Neural progenitor cell (in vitro differentiated cells): ENCODE results near the gene LYG1. TPM values are rescaled to one million over a fixed set of nuclear protein-coding genes. Genes with fewer than 3 reads are reported as not detected.

Experiments used
- DNase-seq: peaks from one replicate; pipeline ENCODE4 v3.0.0-alpha.2; 2016; ENCODE audit warnings: low spot score
- H2AFZ ChIP-seq: fragments of 200-600 bp; sonication (generic); replicated peaks from 2 replicates; pipeline ENCODE4 v1.6.1; 2016; ENCODE audit warnings: antibody characterized with exemption
- H3F3A ChIP-seq: fragments of 200-600 bp; sonication (generic); 2 replicates; pipeline ENCODE4 v1.6.1; 2016; ENCODE audit warnings: antibody characterized with exemption, low read depth
- H3K27ac ChIP-seq: fragments of 200-600 bp; sonication (generic); 2 replicates; pipeline ENCODE4 v1.5.1; 2016; ENCODE audit warnings: mild to moderate bottlenecking
- H3K27me3 ChIP-seq: fragments of 200-600 bp; sonication (generic); 2 replicates; pipeline ENCODE4 v1.6.1; 2016; ENCODE audit warnings: mild to moderate bottlenecking, moderate library complexity
- H3K36me3 ChIP-seq: fragments of 200-600 bp; sonication (generic); 2 replicates; pipeline ENCODE4 v1.5.1; 2016
- H3K4me1 ChIP-seq: fragments of 200-600 bp; sonication (generic); 2 replicates; pipeline ENCODE4 v1.6.1; 2016; ENCODE audit warnings: mixed run types
- H3K4me2 ChIP-seq: fragments of 200-600 bp; sonication (generic); 2 replicates; pipeline ENCODE4 v1.6.1; 2016
- H3K4me3 ChIP-seq: fragments of 200-600 bp; sonication (generic); 2 replicates; pipeline ENCODE4 v1.5.1; 2016
- H3K79me2 ChIP-seq: fragments of 200-600 bp; sonication (generic); 2 replicates; pipeline ENCODE4 v1.6.1; 2016; ENCODE audit warnings: low read depth
- H3K9ac ChIP-seq: fragments of 200-600 bp; sonication (generic); 2 replicates; pipeline ENCODE4 v1.6.1; 2016
- H3K9me3 ChIP-seq: fragments of 200-600 bp; sonication (generic); 2 replicates; pipeline ENCODE4 v1.5.1; 2016; ENCODE audit warnings: low read depth
- H4K20me1 ChIP-seq: fragments of 200-600 bp; sonication (generic); 2 replicates; pipeline ENCODE4 v1.6.1; 2016; ENCODE audit warnings: low read depth
- H3K27ac Mint-ChIP-seq: 3 replicates; pipeline ENCODE4 v1.8.0; 2021; ENCODE audit warnings: mixed read lengths
- H3K27me3 Mint-ChIP-seq: 2 replicates; pipeline ENCODE4 v1.8.0; 2022; ENCODE audit warnings: low read depth, mild to moderate bottlenecking, inconsistent platforms, moderate library complexity, mixed read lengths; ENCODE audit not compliant: insufficient read depth
- H3K36me3 Mint-ChIP-seq: 3 replicates; pipeline ENCODE4 v1.8.0; 2021; ENCODE audit warnings: mixed read lengths
- H3K4me1 Mint-ChIP-seq: 3 replicates; pipeline ENCODE4 v1.8.0; 2021; ENCODE audit warnings: mixed read lengths
- H3K4me3 Mint-ChIP-seq: 3 replicates; pipeline ENCODE4 v1.8.0; 2021; ENCODE audit warnings: mild to moderate bottlenecking, moderate library complexity, mixed read lengths
- H3K9me3 Mint-ChIP-seq: 3 replicates; pipeline ENCODE4 v1.8.0; 2020; ENCODE audit warnings: mixed read lengths
- EZH2 ChIP-seq: fragments of 200-600 bp; sonication (generic); IDR thresholded peaks from 2 replicates; pipeline ENCODE4 v1.6.1; 2017; ENCODE audit warnings: antibody characterized with exemption, mild to moderate bottlenecking, moderate library complexity
- EZH2phosphoT487 ChIP-seq: fragments of 200-600 bp; sonication (generic); IDR thresholded peaks from 2 replicates; pipeline ENCODE4 v1.6.1; 2017; ENCODE audit warnings: antibody characterized with exemption
- total RNA-seq: library from RNA; depleted of rRNA; stranded (reverse); fragments of >200 nt; gene quantifications from 2 replicates; pipeline ENCODE4 v1.2.3, GENCODE V29; 2015; ENCODE audit warnings: low replicate concordance
- TF ChIP-seq, protein P1 (sequence below): fragments of 200-600 bp; sonication (generic); IDR thresholded peaks from 2 replicates; pipeline ENCODE4 v1.5.1; 2017; ENCODE audit warnings: antibody characterized with exemption, mild to moderate bottlenecking

Gene LYG1
- total RNA-seq, 1 donor from 2014 or later = 2.1 TPM

DNA sequence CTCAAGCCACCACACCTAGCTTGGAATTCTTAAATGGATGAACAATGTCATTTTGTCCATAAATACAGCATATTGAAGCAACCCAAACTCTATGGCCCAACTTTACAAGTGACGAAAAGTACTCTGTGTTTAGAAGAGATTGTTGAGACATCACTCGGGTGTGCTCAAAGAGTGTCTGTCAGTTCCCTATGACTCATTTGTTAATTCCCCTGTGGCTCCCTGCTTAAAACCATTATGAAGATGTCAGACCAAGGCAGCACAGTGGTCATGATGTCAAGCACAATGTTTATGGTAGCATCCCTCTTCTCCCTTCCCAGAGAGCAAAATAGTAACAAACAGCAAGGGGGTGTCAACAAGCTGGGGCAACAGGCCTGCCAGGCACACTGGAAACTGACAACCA lies 3.0 kb downstream of the LYG1 start:
- Histone ChIP-seq H3K4me2 (no peak overlapping the region), H2AFZ (no peak overlapping the region), H4K20me1 (no peaks in the 10 kb centered on the region), H3K36me3 (no peaks in the 10 kb centered on the region), H3F3A (no peaks in the 10 kb centered on the region), H3K79me2 (no peaks in the 10 kb centered on the region), H3K4me3 (no peak overlapping the region), H3K27ac (no peak overlapping the region), H3K9ac (no peak overlapping the region), H3K9me3 (no peaks in the 10 kb centered on the region), H3K4me1 (no peaks in the 10 kb centered on the region), H3K27me3 (no peaks in the 10 kb centered on the region)
- Mint-ChIP-seq H3K27ac (no peak overlapping the region), H3K4me3 (no peak overlapping the region), H3K27me3 (peaks cover 2% of the 10 kb centered on the region), H3K9me3 (no peaks in the 10 kb centered on the region), H3K36me3 (peaks cover 2% of the 10 kb centered on the region), H3K4me1 (no peaks in the 10 kb centered on the region)
- no peak for DNase-seq
- TF ChIP-seq EZH2phosphoT487 (no peak), EZH2 (no peak)
- TF ChIP-seq, protein P1, sequence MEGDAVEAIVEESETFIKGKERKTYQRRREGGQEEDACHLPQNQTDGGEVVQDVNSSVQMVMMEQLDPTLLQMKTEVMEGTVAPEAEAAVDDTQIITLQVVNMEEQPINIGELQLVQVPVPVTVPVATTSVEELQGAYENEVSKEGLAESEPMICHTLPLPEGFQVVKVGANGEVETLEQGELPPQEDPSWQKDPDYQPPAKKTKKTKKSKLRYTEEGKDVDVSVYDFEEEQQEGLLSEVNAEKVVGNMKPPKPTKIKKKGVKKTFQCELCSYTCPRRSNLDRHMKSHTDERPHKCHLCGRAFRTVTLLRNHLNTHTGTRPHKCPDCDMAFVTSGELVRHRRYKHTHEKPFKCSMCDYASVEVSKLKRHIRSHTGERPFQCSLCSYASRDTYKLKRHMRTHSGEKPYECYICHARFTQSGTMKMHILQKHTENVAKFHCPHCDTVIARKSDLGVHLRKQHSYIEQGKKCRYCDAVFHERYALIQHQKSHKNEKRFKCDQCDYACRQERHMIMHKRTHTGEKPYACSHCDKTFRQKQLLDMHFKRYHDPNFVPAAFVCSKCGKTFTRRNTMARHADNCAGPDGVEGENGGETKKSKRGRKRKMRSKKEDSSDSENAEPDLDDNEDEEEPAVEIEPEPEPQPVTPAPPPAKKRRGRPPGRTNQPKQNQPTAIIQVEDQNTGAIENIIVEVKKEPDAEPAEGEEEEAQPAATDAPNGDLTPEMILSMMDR = no peak

DNA sequence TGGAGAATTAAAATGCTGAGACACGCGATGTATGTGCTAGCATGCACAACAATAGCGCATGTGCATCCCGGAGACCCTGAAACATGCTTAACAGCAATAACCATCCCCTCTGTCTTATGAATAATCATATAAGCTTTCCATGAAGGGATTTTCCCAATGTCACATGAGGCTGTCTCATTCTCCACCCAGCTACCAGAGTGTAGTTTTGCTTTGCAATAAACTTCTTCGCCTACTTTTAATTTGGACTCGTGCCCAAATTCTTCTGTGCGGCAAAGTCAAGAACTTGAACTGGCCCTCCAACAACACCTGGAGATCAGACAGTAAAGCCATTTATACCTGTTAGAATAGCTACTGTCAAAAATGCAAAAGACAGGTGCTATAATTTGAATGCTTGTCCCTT lies 15.5 kb downstream of the LYG1 start:
- H3K9me3 ChIP-seq = no peaks in the 10 kb centered on the region
- H2AFZ ChIP-seq = no peak overlapping the region
- H3K27ac ChIP-seq = no peak overlapping the region
- TF ChIP-seq EZH2 (no peak), EZH2phosphoT487 (no peak)
- TF ChIP-seq, protein P1 = no peak
- H3K36me3 ChIP-seq = no peaks in the 10 kb centered on the region
- H3K27ac Mint-ChIP-seq = no peak overlapping the region
- no peaks in the 10 kb centered on the region for H3K79me2 ChIP-seq
- no peaks in the 10 kb centered on the region for H3K4me1 Mint-ChIP-seq
- no peak overlapping the region for H3K9ac ChIP-seq
- no peaks in the 10 kb centered on the region for H3K27me3 ChIP-seq
- no peak overlapping the region for H3K4me2 ChIP-seq
- no peak for DNase-seq
- H4K20me1 ChIP-seq = no peaks in the 10 kb centered on the region
- no peaks in the 10 kb centered on the region for H3F3A ChIP-seq
- no peaks in the 10 kb centered on the region for H3K27me3 Mint-ChIP-seq
- no peak overlapping the region for H3K4me3 Mint-ChIP-seq
- peaks cover 14% of the 10 kb centered on the region for H3K36me3 Mint-ChIP-seq
- peaks cover 5% of the 10 kb centered on the region for H3K4me1 ChIP-seq
- no peak overlapping the region for H3K4me3 ChIP-seq
- peaks cover 1% of the 10 kb centered on the region for H3K9me3 Mint-ChIP-seq

DNA sequence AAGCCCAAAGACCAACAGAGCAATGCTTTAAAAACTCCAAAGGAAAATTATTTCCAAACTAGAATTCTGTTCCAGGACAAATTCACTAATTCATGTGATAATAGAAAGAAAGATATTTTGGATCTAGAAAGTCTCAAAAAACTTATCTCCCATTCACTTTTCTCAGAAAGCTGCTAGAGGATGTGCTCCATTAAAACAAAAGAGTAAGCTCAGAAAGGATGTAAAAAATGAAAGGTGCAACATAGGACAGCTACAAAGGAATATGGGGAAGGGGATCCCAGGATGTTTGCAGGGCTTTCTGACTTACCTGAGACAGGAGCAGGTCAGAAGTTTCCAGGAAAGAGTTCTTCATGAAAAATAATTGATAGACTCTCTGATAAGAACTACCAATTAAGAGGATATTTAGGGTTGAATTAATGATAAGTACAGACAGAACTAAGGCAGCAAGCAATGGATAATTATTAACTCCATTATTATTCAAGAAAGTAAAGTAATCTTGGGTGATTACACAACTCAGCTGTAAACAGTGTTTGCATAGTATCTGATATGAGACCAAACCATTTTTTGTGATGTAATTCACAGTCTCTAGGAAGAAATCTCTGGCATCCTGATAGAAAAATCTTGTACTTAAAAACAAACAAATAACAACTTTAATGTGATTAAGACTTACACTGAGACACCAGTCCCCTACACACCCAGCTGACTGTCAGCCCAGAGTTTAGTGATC lies 20.9 kb downstream of the LYG1 start:
- Mint-ChIP-seq H3K27ac (no peak overlapping the region), H3K4me1 (no peaks in the 10 kb centered on the region), H3K4me3 (no peak overlapping the region), H3K27me3 (peaks cover 2% of the 10 kb centered on the region), H3K9me3 (peaks cover 18% of the 10 kb centered on the region), H3K36me3 (peaks cover 28% of the 10 kb centered on the region)
- Histone ChIP-seq H3K9me3 (no peaks in the 10 kb centered on the region), H2AFZ (no peak overlapping the region), H3K9ac (no peak overlapping the region), H3K4me1 (peaks cover 5% of the 10 kb centered on the region), H3K27ac (no peak overlapping the region), H3K27me3 (no peaks in the 10 kb centered on the region), H3K79me2 (no peaks in the 10 kb centered on the region), H3F3A (no peaks in the 10 kb centered on the region), H3K36me3 (no peaks in the 10 kb centered on the region), H3K4me3 (no peak overlapping the region), H3K4me2 (no peak overlapping the region), H4K20me1 (no peaks in the 10 kb centered on the region)
- DNase-seq = no peak
- no peak for TF ChIP-seq EZH2phosphoT487
- TF ChIP-seq, protein P1 = no peak
- no peak for TF ChIP-seq EZH2
